H9 (cell line): Measurements from ENCODE around the gene CCDC187. TPM values are rescaled to one million over a fixed set of nuclear protein-coding genes. Genes with fewer than 3 reads are reported as not detected.

Experiments
- DNase-seq: peaks from one replicate; pipeline ENCODE4 v3.0.0-alpha.2; 2017
- H2AFZ ChIP-seq: one replicate; pipeline ENCODE4 v1.6.1; 2013; ENCODE audit warnings: mild to moderate bottlenecking, low read length, control low read depth, moderate library complexity
- H2AK5ac ChIP-seq: 2 replicates; pipeline ENCODE4 v1.6.1; 2013; ENCODE audit warnings: low read length, control low read depth, mixed read lengths; ENCODE audit not compliant: insufficient read length
- H2BK120ac ChIP-seq: one replicate; pipeline ENCODE4 v1.6.1; 2013; ENCODE audit warnings: low read depth, mild to moderate bottlenecking, low read length, control low read depth, inconsistent platforms; ENCODE audit not compliant: poor library complexity, severe bottlenecking
- H2BK12ac ChIP-seq: 2 replicates; pipeline ENCODE4 v1.6.1; 2013; ENCODE audit warnings: low read length, control low read depth, mixed read lengths, low read depth; ENCODE audit not compliant: insufficient read length
- H2BK15ac ChIP-seq: 2 replicates; pipeline ENCODE4 v1.6.1; 2013; ENCODE audit warnings: low read depth, low read length, control low read depth
- H2BK20ac ChIP-seq: one replicate; pipeline ENCODE4 v1.6.1; 2013; ENCODE audit warnings: low read depth, mild to moderate bottlenecking, low read length, control low read depth, inconsistent platforms; ENCODE audit not compliant: poor library complexity, severe bottlenecking
- H2BK5ac ChIP-seq: 2 replicates; pipeline ENCODE4 v1.6.1; 2013; ENCODE audit warnings: low read length, control low read depth, mixed read lengths; ENCODE audit not compliant: insufficient read length
- H3K14ac ChIP-seq: 2 replicates; pipeline ENCODE4 v1.6.1; 2013; ENCODE audit warnings: low read length, control low read depth; ENCODE audit not compliant: insufficient read depth
- H3K18ac ChIP-seq: 2 replicates; pipeline ENCODE4 v1.6.1; 2013; ENCODE audit warnings: low read depth, mild to moderate bottlenecking, mixed read lengths, low read length, control low read depth; ENCODE audit not compliant: insufficient read length
- H3K23ac ChIP-seq: 2 replicates; pipeline ENCODE4 v1.6.1; 2013; ENCODE audit warnings: low read length, control low read depth, mixed read lengths, low read depth; ENCODE audit not compliant: insufficient read length
- H3K23me2 ChIP-seq: 2 replicates; pipeline ENCODE4 v1.6.1; 2013; ENCODE audit warnings: low read depth, mild to moderate bottlenecking, mixed read lengths, low read length, control low read depth; ENCODE audit not compliant: insufficient read length, poor library complexity, severe bottlenecking
- H3K27ac ChIP-seq: 2 replicates; pipeline ENCODE4 v1.5.1; 2013; ENCODE audit warnings: low read length, control low read depth, mixed read lengths, low read depth; ENCODE audit not compliant: insufficient read length
- H3K27me3 ChIP-seq: 2 replicates; pipeline ENCODE4 v1.6.1; 2013; ENCODE audit warnings: low read length, control low read depth, inconsistent platforms; ENCODE audit not compliant: insufficient read depth
- H3K4ac ChIP-seq: 2 replicates; pipeline ENCODE4 v1.6.1; 2013; ENCODE audit warnings: low read depth, mild to moderate bottlenecking, control low read depth, inconsistent platforms, low read length, moderate library complexity
- H3K4me1 ChIP-seq: 2 replicates; pipeline ENCODE4 v1.6.1; 2013; ENCODE audit warnings: low read length, control low read depth, inconsistent platforms; ENCODE audit not compliant: insufficient read depth
- H3K4me2 ChIP-seq: 2 replicates; pipeline ENCODE4 v1.6.1; 2013; ENCODE audit warnings: low read length, control low read depth, mixed read lengths; ENCODE audit not compliant: insufficient read length, insufficient read depth
- H3K56ac ChIP-seq: 2 replicates; pipeline ENCODE4 v1.6.1; 2013; ENCODE audit warnings: low read depth, mild to moderate bottlenecking, mixed read lengths, low read length, control low read depth; ENCODE audit not compliant: insufficient read length
- H3K79me1 ChIP-seq: 2 replicates; pipeline ENCODE4 v1.6.1; 2013; ENCODE audit warnings: low read depth, mild to moderate bottlenecking, moderate library complexity, low read length, control low read depth, inconsistent platforms; ENCODE audit not compliant: insufficient read depth, poor library complexity, severe bottlenecking
- H3K79me2 ChIP-seq: 2 replicates; pipeline ENCODE4 v1.6.1; 2013; ENCODE audit warnings: low read length, control low read depth, inconsistent platforms; ENCODE audit not compliant: insufficient read depth
- H3K9ac ChIP-seq: 2 replicates; pipeline ENCODE4 v1.6.1; 2013; ENCODE audit warnings: low read length, control low read depth, mixed read lengths; ENCODE audit not compliant: insufficient read length; ENCODE audit errors: extremely low read depth
- H3K9me3 ChIP-seq: one replicate; pipeline ENCODE4 v1.6.1; 2013; ENCODE audit warnings: low read depth, low read length, inconsistent platforms; ENCODE audit not compliant: control insufficient read depth
- H3T11ph ChIP-seq: one replicate; pipeline ENCODE4 v1.6.1; 2013; ENCODE audit warnings: mild to moderate bottlenecking, low read length, control low read depth, inconsistent platforms
- H4K20me1 ChIP-seq: one replicate; pipeline ENCODE4 v1.6.1; 2013; ENCODE audit not compliant: control insufficient read depth, insufficient read length, insufficient read depth
- H4K5ac ChIP-seq: 2 replicates; pipeline ENCODE4 v1.6.1; 2013; ENCODE audit warnings: low read depth, mild to moderate bottlenecking, mixed read lengths, low read length, control low read depth; ENCODE audit not compliant: insufficient read length
- H4K8ac ChIP-seq: replicated peaks from 2 replicates; pipeline ENCODE4 v1.6.1; 2013; ENCODE audit warnings: low read length, control low read depth, mixed read lengths, low read depth; ENCODE audit not compliant: insufficient read length
- H4K91ac ChIP-seq: 2 replicates; pipeline ENCODE4 v1.6.1; 2013; ENCODE audit warnings: low read depth, mild to moderate bottlenecking, moderate library complexity, mixed read lengths, low read length, control low read depth; ENCODE audit not compliant: insufficient read length
- H3K27ac Mint-ChIP-seq, 3 experiments: 2 replicates in 2 of 3; 3 replicates in 1 of 3; pipeline ENCODE4 v1.8.0; 2020 to 2021; ENCODE audit warnings: mixed read lengths in 3 of 3, mild to moderate bottlenecking in 1 of 3, moderate library complexity in 1 of 3
- H3K27me3 Mint-ChIP-seq: 2 replicates; pipeline ENCODE4 v1.8.0; 2021; ENCODE audit warnings: low read depth, mild to moderate bottlenecking, moderate library complexity, mixed read lengths
- H3K36me3 Mint-ChIP-seq, 3 experiments: 2 replicates in 2 of 3; 3 replicates in 1 of 3; pipeline ENCODE4 v1.8.0; 2020 to 2021; ENCODE audit warnings: low read depth in 3 of 3, mixed read lengths in 3 of 3; ENCODE audit not compliant: insufficient read depth in 1 of 3
- H3K4me1 Mint-ChIP-seq, 2 experiments: 2 replicates each; pipeline ENCODE4 v1.8.0; 2020; ENCODE audit warnings: mixed read lengths in 2 of 2
- H3K4me3 Mint-ChIP-seq, 2 experiments: 2 replicates in 1 of 2; 3 replicates in 1 of 2; pipeline ENCODE4 v1.8.0; 2020 to 2021; ENCODE audit warnings: mild to moderate bottlenecking in 2 of 2, mixed read lengths in 2 of 2, moderate library complexity in 1 of 2
- H3K9me3 Mint-ChIP-seq, 2 experiments: 2 replicates in 1 of 2; 3 replicates in 1 of 2; pipeline ENCODE4 v1.8.0; 2020; ENCODE audit warnings: mild to moderate bottlenecking in 2 of 2, mixed read lengths in 2 of 2, moderate library complexity in 1 of 2
- CTCF ChIP-seq: fragments of 200-600 bp; sonication (generic); conservative IDR thresholded peaks from 3 replicates; pipeline ENCODE4 v1.8.0; 2021; ENCODE audit warnings: antibody characterized with exemption, mild to moderate bottlenecking
- WGBS: extraction: QIAGEN DNeasy Blood & Tissue Kit; methylation state at CpG from one replicate; pipeline ENCODE4 v1.1.7; 2013; ENCODE audit warnings: missing lambda C conversion rate, low lambda C conversion rate, mixed read lengths; ENCODE audit not compliant: insufficient read length; ENCODE audit errors: extremely low coverage; 5-methylcytosine and 5-hydroxymethylcytosine counted together
- total RNA-seq: library from RNA; stranded (reverse); gene quantifications from 2 replicates; pipeline ENCODE4 v1.2.1, GENCODE V29; 2021

The CCDC187 gene
- total RNA-seq, 1 experiment from 2014 or later = 0.07 TPM

GRCh38 chr9:136220017-136220729, 83.7 kb downstream of the CCDC187 start:
- no peak overlapping the region for H2BK20ac ChIP-seq
- H3K9me3 ChIP-seq = no peaks in the 10 kb centered on the region
- H3K79me2 ChIP-seq = no peaks in the 10 kb centered on the region
- no peaks in the 10 kb centered on the region for H3K79me1 ChIP-seq
- H2AK5ac ChIP-seq = no peak overlapping the region
- H2BK120ac ChIP-seq = no peak overlapping the region
- no peak overlapping the region for H3K23ac ChIP-seq
- Mint-ChIP-seq H3K4me3 (no peak overlapping the region), H3K4me1 (no peaks in the 10 kb centered on the region; a peak in 1 of 4 replicates), H3K27me3 (no peaks in the 10 kb centered on the region), H3K27ac (peak overlapping the region in 1 of 3 experiments; percentile 78; a peak in 2 of 7 replicates), H3K9me3 (no peaks in the 10 kb centered on the region), H3K36me3 (peaks cover 19 to 54% (median 30%) of the 10 kb centered on the region in 3 experiments)
- no peak overlapping the region for H2BK5ac ChIP-seq
- no peak overlapping the region for H3K56ac ChIP-seq
- H3K4me2 ChIP-seq = no peak overlapping the region
- no peak overlapping the region for H2BK15ac ChIP-seq
- no peak overlapping the region for H4K8ac ChIP-seq
- TF ChIP-seq CTCF = no peak
- no peak overlapping the region for H3T11ph ChIP-seq
- no peak overlapping the region for H3K4ac ChIP-seq
- DNase-seq = no peak
- H3K14ac ChIP-seq = no peak overlapping the region
- H3K23me2 ChIP-seq = no peaks in the 10 kb centered on the region
- no CpG with 5 or more reads among the region's 15 CpGs for WGBS
- H4K5ac ChIP-seq = no peak overlapping the region
- no peak overlapping the region for H3K18ac ChIP-seq
- H3K4me1 ChIP-seq = no peaks in the 10 kb centered on the region
- H4K91ac ChIP-seq = no peak overlapping the region
- no peaks in the 10 kb centered on the region for H4K20me1 ChIP-seq
- no peaks in the 10 kb centered on the region for H3K27me3 ChIP-seq
- no peak overlapping the region for H3K9ac ChIP-seq
- H2BK12ac ChIP-seq = no peak overlapping the region
- no peak overlapping the region for H2AFZ ChIP-seq
- H3K27ac ChIP-seq = no peak overlapping the region
